BE2C (cell line): Measurements from ENCODE around the gene SNX10.

Experiments used
- DNase-seq: peaks from one replicate; pipeline ENCODE4 v3.0.0-alpha.2; 2020
- H3K27me3 ChIP-seq: fragments of 250-450 bp; sonication (Bioruptor Pico); 2 replicates; pipeline ENCODE4 v1.5.1; 2020; ENCODE audit warnings: mild to moderate bottlenecking
- H3K36me3 ChIP-seq: fragments of 250-450 bp; sonication (Bioruptor Pico); 2 replicates; pipeline ENCODE4 v1.5.1; 2020; ENCODE audit warnings: mild to moderate bottlenecking
- H3K4me1 ChIP-seq: fragments of 250-450 bp; sonication (Bioruptor Pico); 2 replicates; pipeline ENCODE4 v1.5.1; 2020
- H3K4me3 ChIP-seq: 2 replicates; pipeline ENCODE4 v1.5.1; 2011; ENCODE audit warnings: low read depth, low read length
- H3K9me3 ChIP-seq: fragments of 250-450 bp; sonication (Bioruptor Pico); 2 replicates; pipeline ENCODE4 v1.5.1; 2020
- TF ChIP-seq, protein P1 (sequence below): IDR thresholded peaks from 2 replicates; pipeline ENCODE4 v1.5.1; 2012; ENCODE audit warnings: mild to moderate bottlenecking, low read depth, low read length

Gene SNX10

DNA sequence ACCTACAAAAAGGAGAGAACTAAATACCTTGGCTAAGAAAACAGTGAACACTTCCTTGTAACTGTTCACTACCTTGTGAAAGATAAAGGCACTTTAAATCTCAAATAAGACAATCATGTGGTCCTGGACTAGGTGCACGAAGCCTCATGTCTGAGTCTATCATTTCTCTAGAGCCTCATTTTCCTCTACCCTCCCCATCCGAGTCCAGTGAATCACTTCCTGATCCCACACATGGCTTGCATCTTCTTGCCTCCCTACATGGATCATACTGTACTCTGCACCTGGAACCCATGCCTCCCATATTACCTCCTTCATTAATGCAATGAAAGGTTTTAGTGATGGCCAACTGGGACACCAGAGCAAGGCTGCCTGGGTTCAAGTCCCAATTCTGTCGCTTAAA is 34.5 kb downstream of the SNX10 start:
- Histone ChIP-seq H3K36me3 (no peaks in the 10 kb centered on the region), H3K27me3 (peaks cover 27% of the 10 kb centered on the region), H3K4me3 (no peak overlapping the region), H3K4me1 (no peaks in the 10 kb centered on the region), H3K9me3 (no peaks in the 10 kb centered on the region)
- TF ChIP-seq, protein P1, sequence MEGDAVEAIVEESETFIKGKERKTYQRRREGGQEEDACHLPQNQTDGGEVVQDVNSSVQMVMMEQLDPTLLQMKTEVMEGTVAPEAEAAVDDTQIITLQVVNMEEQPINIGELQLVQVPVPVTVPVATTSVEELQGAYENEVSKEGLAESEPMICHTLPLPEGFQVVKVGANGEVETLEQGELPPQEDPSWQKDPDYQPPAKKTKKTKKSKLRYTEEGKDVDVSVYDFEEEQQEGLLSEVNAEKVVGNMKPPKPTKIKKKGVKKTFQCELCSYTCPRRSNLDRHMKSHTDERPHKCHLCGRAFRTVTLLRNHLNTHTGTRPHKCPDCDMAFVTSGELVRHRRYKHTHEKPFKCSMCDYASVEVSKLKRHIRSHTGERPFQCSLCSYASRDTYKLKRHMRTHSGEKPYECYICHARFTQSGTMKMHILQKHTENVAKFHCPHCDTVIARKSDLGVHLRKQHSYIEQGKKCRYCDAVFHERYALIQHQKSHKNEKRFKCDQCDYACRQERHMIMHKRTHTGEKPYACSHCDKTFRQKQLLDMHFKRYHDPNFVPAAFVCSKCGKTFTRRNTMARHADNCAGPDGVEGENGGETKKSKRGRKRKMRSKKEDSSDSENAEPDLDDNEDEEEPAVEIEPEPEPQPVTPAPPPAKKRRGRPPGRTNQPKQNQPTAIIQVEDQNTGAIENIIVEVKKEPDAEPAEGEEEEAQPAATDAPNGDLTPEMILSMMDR = no peak
- DNase-seq = no peak

DNA sequence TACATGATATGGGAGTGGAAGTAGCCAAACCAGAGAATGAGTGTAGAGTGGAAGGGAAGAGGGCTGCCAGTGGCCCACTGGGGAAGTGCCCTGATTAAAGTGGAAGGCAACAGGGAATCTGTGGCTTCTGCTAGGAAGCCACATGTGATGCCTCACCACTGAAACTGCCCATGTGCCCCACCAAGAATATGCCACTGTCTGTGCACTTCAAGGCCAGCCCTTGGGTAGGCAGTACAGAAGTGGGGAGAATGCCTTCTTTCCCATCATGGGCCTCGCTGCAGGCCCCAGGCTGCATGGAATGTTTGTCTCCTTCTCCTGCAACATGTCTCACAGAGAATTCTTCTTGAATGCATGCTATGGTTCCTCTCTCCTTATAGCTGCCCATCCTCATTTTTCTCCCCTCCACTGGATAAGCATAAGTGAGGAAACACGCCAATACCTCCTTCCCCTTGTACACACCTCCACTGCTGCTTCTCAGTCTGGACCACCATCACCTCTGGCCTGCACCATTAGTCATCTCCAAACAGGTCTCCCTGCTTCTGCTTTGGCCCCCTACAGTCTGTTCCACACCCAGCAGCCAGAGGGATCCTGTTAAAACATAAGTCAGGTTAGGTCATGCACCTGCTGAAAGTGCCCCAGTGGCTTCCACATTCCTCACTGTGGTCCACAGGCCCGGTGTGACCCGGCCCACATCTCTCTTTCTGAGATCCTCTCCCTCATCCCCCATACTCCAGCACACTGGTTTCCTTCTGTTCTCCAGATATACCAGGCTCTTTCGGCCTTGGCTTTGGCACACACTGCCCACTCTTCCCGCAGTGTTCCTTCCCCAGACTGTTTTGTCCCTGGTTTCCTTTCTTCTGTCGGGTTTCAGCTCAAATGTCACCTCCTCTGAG is 37.1 kb downstream of the SNX10 start:
- H3K27me3 ChIP-seq = peaks cover 18% of the 10 kb centered on the region
- no peak for DNase-seq
- no peaks in the 10 kb centered on the region for H3K36me3 ChIP-seq
- no peak overlapping the region for H3K4me3 ChIP-seq
- TF ChIP-seq, protein P1 = no peak
- no peaks in the 10 kb centered on the region for H3K9me3 ChIP-seq
- no peaks in the 10 kb centered on the region for H3K4me1 ChIP-seq

DNA sequence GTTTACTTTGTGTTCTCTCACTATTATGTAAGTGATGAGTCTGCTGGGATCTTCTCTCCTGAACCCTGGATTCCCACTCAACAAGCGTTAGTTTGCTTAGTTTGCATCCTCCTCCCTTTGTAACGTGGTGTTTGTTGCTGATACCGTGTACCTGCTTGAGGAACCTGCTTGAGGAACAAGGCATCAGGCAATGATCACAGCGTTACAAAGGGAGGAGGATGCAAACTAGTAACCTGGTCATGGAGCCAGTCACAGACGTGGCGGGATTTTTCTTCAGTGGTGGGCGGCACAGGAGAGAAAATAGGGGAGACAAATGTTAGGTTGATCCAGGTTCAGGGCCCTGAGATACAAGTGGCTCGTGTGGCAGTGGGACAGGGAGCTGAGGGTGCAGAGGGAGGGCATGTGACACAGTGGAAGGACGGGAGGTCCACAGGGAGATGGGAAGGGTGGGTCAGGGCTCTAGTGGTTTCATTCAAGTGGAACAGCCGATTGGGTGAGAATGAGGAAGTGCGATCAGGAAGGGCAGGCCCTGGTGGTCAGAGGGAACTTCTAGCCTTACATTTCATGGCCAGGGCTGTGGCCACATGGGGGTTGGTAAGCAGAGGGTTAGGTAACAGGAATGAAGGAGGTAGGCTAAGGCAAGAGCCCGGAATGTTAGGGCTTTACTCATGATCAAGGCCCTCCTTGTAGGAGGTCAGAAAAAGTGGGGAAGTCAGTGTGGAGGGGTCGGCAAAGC is 38.0 kb downstream of the SNX10 start:
- H3K36me3 ChIP-seq = no peaks in the 10 kb centered on the region
- no peak for DNase-seq
- peaks cover 18% of the 10 kb centered on the region for H3K27me3 ChIP-seq
- TF ChIP-seq, protein P1 = no peak
- no peaks in the 10 kb centered on the region for H3K9me3 ChIP-seq
- no peak overlapping the region for H3K4me3 ChIP-seq
- H3K4me1 ChIP-seq = no peaks in the 10 kb centered on the region

DNA sequence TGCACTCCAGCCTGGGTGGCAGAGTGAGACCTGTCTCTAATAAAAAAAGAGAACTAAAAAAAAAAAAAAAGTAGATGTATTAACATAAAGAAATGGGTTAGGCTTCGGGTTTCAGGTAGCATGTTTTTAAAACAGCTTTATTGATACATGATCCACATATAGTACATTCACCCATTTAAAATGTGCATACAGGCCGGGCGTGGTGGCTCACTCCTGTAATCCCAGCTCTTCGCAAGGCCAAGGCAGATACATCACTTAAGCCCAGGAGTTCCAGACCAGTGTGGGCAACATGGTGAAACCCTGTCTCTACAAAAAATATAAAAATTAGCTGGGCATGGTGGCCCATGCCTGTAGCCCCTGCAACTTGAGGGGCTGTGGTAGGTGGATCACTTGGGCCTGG is 39.5 kb downstream of the SNX10 start:
- H3K4me1 ChIP-seq = no peaks in the 10 kb centered on the region
- H3K4me3 ChIP-seq = no peak overlapping the region
- H3K27me3 ChIP-seq = peaks cover 18% of the 10 kb centered on the region
- no peaks in the 10 kb centered on the region for H3K9me3 ChIP-seq
- TF ChIP-seq, protein P1 = no peak
- DNase-seq = no peak
- no peaks in the 10 kb centered on the region for H3K36me3 ChIP-seq

DNA sequence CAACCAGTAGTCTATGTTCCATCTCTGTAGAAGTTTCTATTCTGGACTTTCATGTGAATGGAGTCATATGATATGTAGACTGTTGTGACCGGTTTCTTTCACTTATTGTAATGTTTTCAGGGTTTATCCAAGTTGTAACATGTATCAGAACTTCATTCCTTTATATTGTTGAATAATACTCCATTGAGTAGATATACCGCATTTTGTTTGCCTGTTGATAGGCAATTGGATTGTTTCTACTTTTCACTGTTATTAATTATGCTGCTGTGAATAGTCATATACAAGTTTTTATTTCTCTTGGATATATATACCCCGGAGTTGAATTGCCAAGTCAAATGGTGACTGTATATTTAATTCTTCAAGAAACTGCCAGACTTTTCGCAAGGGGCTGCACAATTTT is 40.1 kb downstream of the SNX10 start:
- DNase-seq = no peak
- TF ChIP-seq, protein P1 = no peak
- no peaks in the 10 kb centered on the region for H3K36me3 ChIP-seq

DNA sequence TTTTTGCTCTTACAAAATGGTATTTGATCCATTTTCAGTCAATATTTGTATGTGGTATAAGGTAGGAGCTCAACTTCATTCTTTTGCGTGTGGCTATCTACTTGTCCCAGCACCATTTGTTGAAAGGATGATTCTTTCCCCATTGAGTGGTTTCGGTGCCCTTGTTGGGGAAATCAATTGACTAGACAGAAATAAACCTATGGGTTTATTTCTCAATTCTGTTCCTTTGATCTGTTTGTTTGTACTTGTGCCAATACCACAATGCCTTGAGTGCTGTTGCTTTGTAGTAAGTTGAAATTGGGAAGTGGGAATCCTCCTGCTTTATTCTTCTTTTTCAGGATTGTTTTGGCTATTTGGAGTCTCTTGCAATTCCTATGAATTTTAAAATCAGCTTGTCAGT is 41.0 kb downstream of the SNX10 start:
- no peaks in the 10 kb centered on the region for H3K4me1 ChIP-seq
- TF ChIP-seq, protein P1 = no peak

More for the DNA sequence above, 40.1 kb downstream of the SNX10 start:
- Histone ChIP-seq H3K4me1 (no peaks in the 10 kb centered on the region), H3K9me3 (no peaks in the 10 kb centered on the region), H3K4me3 (no peak overlapping the region), H3K27me3 (peaks cover 18% of the 10 kb centered on the region)

More for the DNA sequence above, 41.0 kb downstream of the SNX10 start:
- no peaks in the 10 kb centered on the region for H3K36me3 ChIP-seq
- no peaks in the 10 kb centered on the region for H3K9me3 ChIP-seq
- H3K27me3 ChIP-seq = peaks cover 24% of the 10 kb centered on the region
- DNase-seq = no peak
- no peak overlapping the region for H3K4me3 ChIP-seq
